IMR-90 (cell line): ENCODE results near the gene PCBP3. TPM values are rescaled to one million over a fixed set of nuclear protein-coding genes. Genes with fewer than 3 reads are reported as not detected.

ENCODE experiments used
- ATAC-seq: fragments of 200-7000 bp; cut with Tn5 transposase; 2 replicates; pipeline ENCODE4 v1.9.1; 2020; ENCODE audit warnings: low read depth, mild to moderate bottlenecking, moderate library complexity
- BruUV-seq: library from RNA; stranded (reverse); fragments of 400-500 nt; replicated peaks from 2 replicates; lab custom pipeline; 2021; lab: Mats Ljungman, UMichigan
- CTCF ChIA-PET: fragments of 300-600 bp; formaldehyde crosslinking; extraction: SDS; loops from one replicate; lab custom pipeline; 2021; ENCODE audit warnings: antibody characterized with exemption; lab: Yijun Ruan, JAX
- POLR2A ChIA-PET: fragments of 300-600 bp; sonication (Branson Sonifier 250); formaldehyde crosslinking; loops from one replicate; lab custom pipeline; 2022; ENCODE audit warnings: antibody characterized with exemption; ENCODE audit not compliant: unreplicated experiment; lab: Charles Lee
- DNase-seq: peaks from one replicate; pipeline ENCODE4 v3.0.0; 2013
- H2AFZ ChIP-seq: replicated peaks from 2 replicates; pipeline ENCODE3; 2013; ENCODE audit warnings: low read length, mild to moderate bottlenecking; ENCODE audit not compliant: poor library complexity
- H2AK5ac ChIP-seq: 2 replicates; pipeline ENCODE4 v1.6.1; 2013; ENCODE audit warnings: low read depth, low read length, inconsistent platforms
- H2AK9ac ChIP-seq: replicated peaks from 2 replicates; pipeline ENCODE3; 2013; ENCODE audit warnings: mild to moderate bottlenecking, low read depth, low read length, moderate library complexity; ENCODE audit not compliant: poor library complexity
- H2BK120ac ChIP-seq: 2 replicates; pipeline ENCODE4 v1.6.1; 2013; ENCODE audit warnings: low read depth, low read length, inconsistent platforms
- H2BK15ac ChIP-seq: 3 replicates; pipeline ENCODE4 v1.6.1; 2013; ENCODE audit warnings: low read depth, low read length, inconsistent platforms
- H2BK20ac ChIP-seq: 2 replicates; pipeline ENCODE4 v1.6.1; 2013; ENCODE audit warnings: low read depth, mild to moderate bottlenecking, inconsistent platforms, low read length, moderate library complexity
- H2BK5ac ChIP-seq: 2 replicates; pipeline ENCODE4 v1.6.1; 2013; ENCODE audit warnings: mild to moderate bottlenecking, low read depth, low read length, inconsistent platforms; ENCODE audit not compliant: poor library complexity, severe bottlenecking
- H3K14ac ChIP-seq: replicated peaks from 2 replicates; pipeline ENCODE4 v1.6.1; 2013; ENCODE audit warnings: low read depth, low read length, inconsistent platforms
- H3K18ac ChIP-seq: 2 replicates; pipeline ENCODE4 v1.6.1; 2013; ENCODE audit warnings: low read depth, low read length, control low read depth
- H3K23ac ChIP-seq: 2 replicates; pipeline ENCODE4 v1.6.1; 2013; ENCODE audit warnings: low read depth, low read length, inconsistent platforms
- H3K27ac ChIP-seq: 2 replicates; pipeline ENCODE4 v1.5.1; 2013; ENCODE audit warnings: mild to moderate bottlenecking, control low read depth, low read length; ENCODE audit not compliant: insufficient read depth
- H3K27me3 ChIP-seq: 2 replicates; pipeline ENCODE4 v1.6.1; 2013; ENCODE audit warnings: low read length; ENCODE audit not compliant: control insufficient read depth, insufficient read depth
- H3K36me3 ChIP-seq: 2 replicates; pipeline ENCODE4 v1.6.1; 2013; ENCODE audit warnings: low read length, mixed read lengths; ENCODE audit not compliant: control insufficient read depth, insufficient read depth
- H3K4ac ChIP-seq: 2 replicates; pipeline ENCODE4 v1.6.1; 2013; ENCODE audit warnings: low read depth, low read length, inconsistent platforms
- H3K4me1 ChIP-seq: 2 replicates; pipeline ENCODE4 v1.6.1; 2013; ENCODE audit warnings: low read length, mixed read lengths; ENCODE audit not compliant: control insufficient read depth, insufficient read depth
- H3K4me2 ChIP-seq: 2 replicates; pipeline ENCODE4 v1.6.1; 2013; ENCODE audit warnings: low read depth, mild to moderate bottlenecking, control low read depth, low read length, moderate library complexity
- H3K4me3 ChIP-seq: 2 replicates; pipeline ENCODE4 v1.5.1; 2013; ENCODE audit warnings: low read depth, mild to moderate bottlenecking, control low read depth, low read length, moderate library complexity; ENCODE audit not compliant: insufficient read depth
- H3K56ac ChIP-seq: 2 replicates; pipeline ENCODE4 v1.6.1; 2013; ENCODE audit warnings: low read length, inconsistent platforms; ENCODE audit not compliant: insufficient read depth; ENCODE audit errors: extremely low read depth
- H3K79me1 ChIP-seq, 2 experiments: 2 replicates each; pipeline ENCODE4 v1.6.1; 2013; ENCODE audit warnings: low read length in 2 of 2, inconsistent platforms in 1 of 2, low read depth in 1 of 2
- H3K9ac ChIP-seq: 2 replicates; pipeline ENCODE4 v1.6.1; 2013; ENCODE audit warnings: low read depth, low read length, control low read depth
- H3K9me1 ChIP-seq: 2 replicates; pipeline ENCODE4 v1.6.1; 2013; ENCODE audit warnings: low read length, inconsistent platforms; ENCODE audit not compliant: insufficient read depth
- H3K9me3 ChIP-seq: 2 replicates; pipeline ENCODE4 v1.6.1; 2013; ENCODE audit warnings: low read length; ENCODE audit not compliant: control insufficient read depth, insufficient read depth
- H4K20me1 ChIP-seq: 2 replicates; pipeline ENCODE4 v1.6.1; 2013; ENCODE audit warnings: low read length, inconsistent platforms; ENCODE audit not compliant: insufficient read depth
- H4K5ac ChIP-seq: 2 replicates; pipeline ENCODE4 v1.6.1; 2013; ENCODE audit warnings: mild to moderate bottlenecking, low read depth, low read length, control low read depth
- H4K8ac ChIP-seq, 2 experiments: 2 replicates each; pipeline ENCODE4 v1.6.1; 2013; ENCODE audit warnings: low read depth in 2 of 2, low read length in 2 of 2, control low read depth in 1 of 2, inconsistent platforms in 1 of 2
- H4K91ac ChIP-seq: 2 replicates; pipeline ENCODE4 v1.6.1; 2013; ENCODE audit warnings: low read depth, low read length, inconsistent platforms; ENCODE audit not compliant: insufficient read depth
- BHLHE40 ChIP-seq: fragments of 150-350 bp; IDR thresholded peaks from 2 replicates; pipeline ENCODE4 v1.6.1; 2016; ENCODE audit warnings: mild to moderate bottlenecking, low read depth, low read length
- CTCF ChIP-seq: conservative IDR thresholded peaks from 2 replicates; pipeline ENCODE4 v1.5.1; 2012; ENCODE audit warnings: mild to moderate bottlenecking, low read depth, low read length, improper control_type of control experiment
- ELK1 ChIP-seq: fragments of 150-350 bp; IDR thresholded peaks from 2 replicates; pipeline ENCODE4 v1.6.1; 2016; ENCODE audit warnings: low read depth, mild to moderate bottlenecking, low read length, moderate library complexity, borderline replicate concordance
- FOS ChIP-seq: fragments of 150-350 bp; IDR thresholded peaks from 2 replicates; pipeline ENCODE4 v1.6.1; 2016; ENCODE audit warnings: low read depth, low read length
- MAFK ChIP-seq: IDR thresholded peaks from 2 replicates; pipeline ENCODE4 v1.6.1; 2012; ENCODE audit warnings: low read depth, low read length, improper control_type of control experiment
- RFX5 ChIP-seq: IDR thresholded peaks from 2 replicates; pipeline ENCODE4 v1.8.0; 2012; ENCODE audit warnings: low read depth, mild to moderate bottlenecking, low read length, moderate library complexity
- USF2 ChIP-seq: fragments of 150-350 bp; IDR thresholded peaks from 2 replicates; pipeline ENCODE4 v1.6.1; 2017; ENCODE audit warnings: mild to moderate bottlenecking, antibody characterized with exemption, low read length, low read depth
- WGBS, 2 experiments: methylation state at CpG; one replicate each; pipeline versions ENCODE4 v1.1.5 to v1.1.7; 2013; ENCODE audit warnings: missing lambda C conversion rate in 2 of 2; ENCODE audit not compliant: insufficient read length in 1 of 2; ENCODE audit errors: extremely low coverage in 2 of 2; 5-methylcytosine and 5-hydroxymethylcytosine counted together
- dilution Hi-C: fragments of 300-500 bp; cut with HindIII; formaldehyde crosslinking; loops from one replicate; pipeline ENCODE4 v1.14.3; 2018; ENCODE audit warnings: low sequenced_read_pairs; ENCODE audit not compliant: unreplicated experiment
- in situ Hi-C: fragments of 300-500 bp; cut with MboI; formaldehyde crosslinking; loops from 3 replicates; pipeline ENCODE4 v1.14.3; 2019; ENCODE audit warnings: low sequenced_read_pairs, inconsistent platforms, mixed read lengths
- intact Hi-C: fragments of 100-400 bp; cut with micrococcal nuclease; formaldehyde crosslinking; loops from 2 replicates; pipeline ENCODE4 v1.10.0; 2022
- polyA plus RNA-seq, 3 experiments: library from polyadenylated mRNA; depleted of rRNA; stranded (reverse); fragments of >200 nt; gene quantifications; 2 replicates each; pipeline ENCODE4 v1.2.3, GENCODE V29; 2012; ENCODE audit warnings: low replicate concordance in 1 of 3
- total RNA-seq: library from RNA; depleted of rRNA; stranded (reverse); fragments of >200 nt; gene quantifications from 2 replicates; pipeline ENCODE4 v1.2.3, GENCODE V29; 2012

Gene PCBP3
- total and polyA plus RNA-seq, 2 of the 4 experiments (the other 2 are of a cell fraction) = 2.9 to 3.9 TPM

- H3K9me1 ChIP-seq = peaks cover 14% of the 10 kb centered on the region; the same call in 1 of the 2 replicates
- H3K4me1 ChIP-seq = peaks cover 3% of the 10 kb centered on the region; the same call in 1 of the 2 replicates
- H3K18ac ChIP-seq = no peak overlapping the region
- intact Hi-C loops = no loop called here
- H3K9ac ChIP-seq = no peak overlapping the region
- H3K9me3 ChIP-seq = no peaks in the 10 kb centered on the region
- no peak overlapping the region; the same call in 1 of the 2 replicates for H2BK20ac ChIP-seq
- H3K56ac ChIP-seq = no peak overlapping the region
- H4K8ac ChIP-seq = no peak overlapping the region
- in situ Hi-C loops = no loop called here
- H3K36me3 ChIP-seq = peaks cover 6% of the 10 kb centered on the region; the same call in 1 of the 2 replicates
- dilution Hi-C loops = no loop called here
- H3K4me2 ChIP-seq = no peak overlapping the region; the same call in 1 of the 2 replicates
- no peak overlapping the region for H4K91ac ChIP-seq
- no peak overlapping the region for H2AK5ac ChIP-seq
- ChIA-PET CTCF (interaction anchor here (0.6 kb wide), 1 partner anchor 66 kb away, joined by 3 read pairs; no protein-coding TSS in a partner anchor), POLR2A (no interaction called here)
- no peak overlapping the region for H3K27ac ChIP-seq
- no peak overlapping the region for H3K4ac ChIP-seq
- no peak overlapping the region for H3K14ac ChIP-seq
- H2AK9ac ChIP-seq = peak overlapping the region; percentile 62
- TF ChIP-seq ELK1 = no peak
- peak; percentile 66 for TF ChIP-seq BHLHE40
- TF ChIP-seq FOS = peak; percentile 90
- no peak for TF ChIP-seq MAFK
- TF ChIP-seq USF2 = no peak
- TF ChIP-seq RFX5 = no peak
- no peak for TF ChIP-seq CTCF
- no peak overlapping the region for H3K4me3 ChIP-seq
- no peak overlapping the region for H2BK5ac ChIP-seq
- DNase-seq (peak; percentile 51), ATAC-seq (peak; percentile 94)
- H4K5ac ChIP-seq = no peak overlapping the region
- H3K23ac ChIP-seq = no peak overlapping the region
- no peak overlapping the region for H2AFZ ChIP-seq
- no TSS peak for BruUV-seq
- no peak overlapping the region for H2BK15ac ChIP-seq
- no peak overlapping the region for H2BK120ac ChIP-seq
- H4K20me1 ChIP-seq = peaks cover 8% of the 10 kb centered on the region; the same call in 1 of the 2 replicates
- H3K79me1 ChIP-seq = no peaks in the 10 kb centered on the region
- no peaks in the 10 kb centered on the region for H3K27me3 ChIP-seq
- 65% methylated on average over 4 of the region's 18 CpGs; no CpG with 5 or more reads in 1 of the 2 experiments for WGBS, 2 experiments
Measured at GRCh38 chr21:45747802-45748445, 104.4 kb downstream of the PCBP3 start.
